Measurements from ENCODE around the gene OR52E5.

- no peak for TF ChIP-seq CTCF (IDR thresholded peaks at IDR 0.05)
- TF ChIP-seq POLR2A (IDR thresholded peaks at IDR 0.05), result no peak
Measured at GRCh38 chr11:5846701-5847100, 46.3 kb upstream of the OR52E5 start.
